HS-5 (cell line): ENCODE data around the gene COL18A1.
"Not testable (repeated sequence)": the region's sequence is repeated elsewhere in the genome, so short reads cannot be mapped to it uniquely, and the experiment has no call there.

Experiments
- DNase-seq: peaks from one replicate; pipeline ENCODE4 v3.0.0-alpha.2; 2012; ENCODE audit warnings: low read depth

COL18A1 gene

DNA sequence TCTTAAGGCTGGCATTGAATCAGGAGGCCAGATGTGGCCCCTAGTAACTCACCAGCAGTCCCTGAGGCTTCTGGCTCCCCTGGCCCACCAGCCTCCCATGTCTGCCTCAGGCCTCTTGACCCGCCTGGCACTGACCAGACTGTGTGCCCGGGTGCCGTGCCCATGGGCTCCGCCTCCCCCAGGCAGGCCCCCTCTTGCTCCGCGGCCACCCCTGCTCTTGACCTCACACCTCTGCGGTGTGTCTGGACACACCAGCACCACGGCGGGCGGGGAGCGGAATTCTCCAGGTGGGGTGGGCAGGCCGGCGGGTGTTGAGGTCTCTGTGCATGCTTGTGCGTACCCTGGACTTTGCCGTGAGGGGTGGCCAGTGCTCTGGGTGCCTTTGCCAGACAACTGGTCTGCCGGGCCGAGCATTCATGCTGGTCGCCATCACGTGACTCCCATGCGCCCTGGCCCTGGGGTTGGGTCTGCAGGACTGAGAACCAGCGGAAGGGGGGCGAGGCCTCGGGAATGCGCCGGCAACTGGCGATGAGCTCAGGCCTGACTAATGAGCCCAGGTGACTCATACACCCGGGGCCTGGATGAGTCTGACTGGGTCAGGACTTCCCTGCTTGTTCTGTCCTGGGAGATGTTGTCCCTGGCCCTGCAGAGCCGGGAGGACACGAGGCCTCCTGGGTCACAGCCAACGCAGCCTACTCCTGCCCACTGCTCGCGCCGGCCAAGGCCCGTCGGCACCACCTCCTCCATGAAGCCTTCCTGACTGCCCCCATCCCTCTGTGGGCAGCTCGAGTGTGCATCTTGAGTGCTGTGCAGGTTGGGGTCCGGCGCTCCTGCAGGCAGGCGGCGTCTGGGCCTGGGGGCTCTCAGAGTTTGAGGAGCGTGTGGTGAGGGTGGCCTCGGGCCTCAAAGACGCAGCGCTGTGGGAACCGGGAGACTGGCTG is 22.6 kb downstream of the COL18A1 start:
- DNase-seq: peak; percentile 79

DNA sequence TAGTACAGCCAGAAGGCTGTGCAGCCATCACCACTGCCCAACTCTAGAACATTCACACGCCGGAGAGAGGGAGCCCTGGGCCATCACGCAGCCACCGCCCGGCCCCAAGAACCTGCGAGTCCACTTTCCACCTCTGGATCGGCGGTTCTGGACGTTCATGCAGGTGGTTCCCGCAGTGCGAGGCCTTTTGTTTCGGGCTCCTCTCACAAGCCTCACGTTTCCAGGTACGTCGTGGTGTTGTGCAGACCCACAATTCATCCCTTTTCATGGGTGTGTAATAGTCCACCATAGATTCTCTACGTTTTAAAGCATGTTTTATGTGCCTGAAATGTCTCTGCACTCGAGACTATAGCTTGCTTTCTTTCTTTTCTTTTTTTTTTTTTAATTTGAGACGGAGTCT is 23.6 kb downstream of the COL18A1 start:
- DNase-seq: no peak

DNA sequence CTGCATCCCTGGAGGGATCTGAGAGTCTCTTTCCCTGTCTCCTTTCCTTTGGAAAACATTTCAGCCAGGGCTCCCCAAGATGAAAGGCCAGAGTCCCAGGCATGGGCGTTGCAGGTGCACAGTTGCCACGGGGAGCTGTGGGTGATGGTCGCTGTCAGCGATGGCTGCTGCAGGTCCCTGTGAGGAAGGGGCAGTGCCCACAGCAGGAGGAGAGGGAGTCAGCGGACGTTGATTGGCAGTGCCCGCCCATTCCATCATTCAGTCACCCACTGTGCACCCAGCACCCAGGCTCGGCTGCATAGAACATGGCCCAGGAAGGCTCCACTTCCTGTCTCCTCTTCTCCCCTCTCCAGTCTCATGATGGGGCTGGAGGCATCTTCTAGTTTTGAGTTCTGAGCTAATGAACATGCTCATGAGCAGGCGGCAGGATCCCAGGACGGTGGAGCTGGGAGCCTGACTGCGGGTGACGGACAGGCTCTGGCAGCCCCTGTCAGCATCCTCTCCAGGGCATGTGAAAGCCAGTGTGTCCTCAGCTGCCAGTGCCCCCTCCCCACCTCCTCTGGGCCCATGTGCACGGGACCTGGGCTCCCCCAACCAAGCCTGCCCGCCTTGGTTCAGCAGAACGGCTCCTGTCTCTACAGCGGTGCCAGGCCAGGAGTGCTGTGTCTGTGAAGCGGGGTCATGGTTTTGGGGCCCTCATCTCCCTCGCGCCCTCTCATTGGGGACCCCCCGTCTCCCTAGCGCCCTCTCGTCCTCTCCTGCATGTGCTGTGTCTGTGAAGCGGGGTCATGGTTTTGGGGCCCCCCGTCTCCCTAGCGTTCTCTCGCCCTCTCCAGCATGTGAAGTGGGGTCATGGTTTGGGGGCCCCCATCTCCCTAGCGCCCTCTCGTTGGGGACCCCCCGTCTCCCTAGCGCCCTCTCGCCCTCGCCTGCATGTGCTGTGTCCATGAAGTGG is 24.5 kb downstream of the COL18A1 start:
- no peak for DNase-seq

DNA sequence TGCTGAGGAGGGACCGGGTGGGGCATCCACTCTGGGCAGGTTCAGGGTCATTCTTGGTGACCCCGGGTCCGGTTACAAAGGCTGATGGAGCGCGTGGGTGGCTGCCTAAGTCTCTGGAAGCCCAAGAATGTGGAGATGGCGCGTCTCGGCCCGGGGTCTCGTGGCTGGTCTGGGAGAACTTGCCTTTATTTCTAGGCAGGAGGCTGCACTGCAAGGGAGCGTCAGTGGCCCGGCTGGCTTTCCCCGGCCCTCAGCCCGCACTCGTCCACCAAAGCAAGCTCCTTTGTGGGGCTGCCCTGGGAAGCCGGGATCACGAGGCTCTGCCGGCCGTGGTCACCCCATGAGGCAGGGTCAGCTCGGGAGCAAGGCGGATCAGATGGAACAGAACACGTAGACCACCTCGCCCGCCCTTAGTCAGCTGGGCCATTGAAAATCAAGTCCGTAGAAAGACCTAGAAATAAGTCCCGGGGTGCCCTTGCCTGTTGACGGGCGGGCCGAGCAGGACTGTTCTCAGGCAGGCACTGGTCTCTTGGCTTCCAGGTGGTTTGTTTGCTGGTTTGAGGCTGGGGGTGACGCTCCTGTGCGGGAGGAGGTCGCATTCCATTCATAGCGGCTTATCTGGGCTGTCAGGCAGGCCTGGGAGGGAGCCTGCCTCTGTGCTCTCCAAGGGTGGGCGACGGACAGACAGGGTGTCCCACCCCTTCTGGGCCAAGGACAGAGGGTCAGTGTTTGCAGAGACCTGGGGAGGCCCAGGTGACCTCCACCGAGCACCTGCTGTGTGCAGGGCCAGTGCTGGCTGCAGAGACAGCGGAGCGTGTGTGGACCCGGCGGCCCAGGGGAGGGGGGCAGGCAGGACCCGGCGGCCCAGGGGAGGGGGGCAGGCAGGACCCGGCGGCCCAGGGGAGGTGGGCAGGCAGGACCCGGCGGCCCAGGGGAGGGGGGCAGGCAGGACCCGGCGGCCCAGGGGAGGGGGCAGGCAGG is 25.8 kb downstream of the COL18A1 start:
- DNase-seq: no peak

DNA sequence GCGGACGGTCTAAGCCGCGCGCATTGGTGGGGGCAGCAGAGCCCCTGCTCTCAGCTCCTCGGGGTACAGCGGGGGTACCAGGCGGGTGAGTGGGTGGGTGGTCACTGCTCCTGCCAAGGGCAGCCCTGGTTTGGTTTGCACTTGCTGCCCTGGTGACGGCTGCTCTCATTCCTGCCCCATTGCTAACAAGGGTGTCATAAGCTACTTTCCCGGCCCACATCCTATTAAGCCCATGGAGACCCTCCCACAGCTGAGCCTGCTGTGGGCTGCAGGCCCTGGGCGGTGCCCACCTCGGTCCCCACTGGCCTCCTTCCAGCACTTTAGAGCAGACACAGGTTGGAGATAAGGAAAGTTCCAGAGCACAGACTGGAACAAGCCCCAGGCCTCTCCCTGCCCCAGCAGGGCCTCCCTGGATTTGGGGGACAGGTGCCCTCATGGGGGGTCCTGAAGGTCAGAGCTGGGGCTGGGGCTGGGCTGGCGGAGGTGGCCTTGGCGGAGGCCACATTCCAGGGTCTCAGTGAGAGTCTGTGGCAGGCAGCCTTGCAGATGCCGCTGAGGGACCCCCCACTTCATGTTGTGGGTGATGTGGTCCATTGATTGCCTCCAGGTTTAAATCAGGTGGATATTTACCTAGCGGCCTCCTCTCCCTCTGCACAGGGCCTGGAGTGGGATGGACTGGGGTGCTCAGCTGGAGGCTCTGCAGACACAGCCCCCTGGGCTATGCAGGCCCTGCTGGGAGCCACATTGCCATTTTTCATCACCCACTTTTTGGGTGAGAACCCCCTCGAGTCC is 27.0 kb downstream of the COL18A1 start:
- no peak for DNase-seq

DNA sequence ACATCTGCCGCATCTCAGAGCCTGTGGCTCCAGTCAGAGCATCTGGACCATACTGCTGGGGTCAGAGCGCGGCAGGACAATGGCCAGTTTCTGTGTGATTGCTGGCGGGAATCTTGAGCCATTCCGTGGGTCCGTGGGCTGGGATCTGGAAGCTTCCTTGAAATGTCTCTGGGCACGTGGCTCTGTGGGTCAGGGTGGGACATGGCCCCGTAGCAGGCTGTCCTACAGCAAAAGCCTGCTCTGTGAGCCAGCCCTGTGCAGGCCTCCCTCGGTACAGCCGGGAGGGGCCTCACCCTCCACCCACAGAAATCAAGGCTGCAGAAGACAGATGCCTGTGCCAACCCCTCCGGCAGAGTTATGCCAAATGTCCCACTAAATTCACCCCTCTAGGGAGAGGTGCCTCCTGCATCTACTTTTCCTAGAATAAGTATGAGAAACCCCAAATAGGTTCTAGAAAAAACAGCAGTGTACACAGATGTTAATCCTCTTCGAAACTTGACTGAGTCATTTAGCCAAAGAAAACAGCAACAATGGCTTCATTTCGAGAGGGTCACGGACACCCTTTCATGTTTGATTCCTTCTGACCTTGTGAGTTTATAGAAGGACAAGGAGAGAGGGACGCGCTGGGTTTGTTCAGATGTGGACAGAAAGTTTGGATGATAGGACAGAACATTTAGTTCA is 27.8 kb downstream of the COL18A1 start:
- no peak for DNase-seq

DNA sequence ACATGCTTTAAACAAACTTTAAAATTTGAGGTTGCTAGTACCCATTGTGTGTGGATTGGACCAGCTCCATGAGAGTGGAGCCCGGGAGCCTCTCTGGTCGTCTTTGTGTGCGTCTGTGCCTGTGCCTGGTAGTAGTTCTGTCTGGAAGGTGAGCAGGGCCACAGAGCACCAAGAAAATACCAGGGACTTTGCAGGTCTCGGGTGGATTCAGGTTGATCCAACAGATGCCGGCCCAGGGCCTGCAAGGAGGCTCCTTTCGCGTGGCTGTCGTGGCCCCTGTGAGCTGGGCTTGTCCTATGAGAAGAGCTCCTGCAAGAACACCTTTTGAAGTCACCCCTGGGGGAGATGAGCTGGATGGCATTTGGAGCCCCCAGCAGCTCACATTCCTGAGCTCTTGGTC is 28.3 kb downstream of the COL18A1 start:
- DNase-seq: no peak

DNA sequence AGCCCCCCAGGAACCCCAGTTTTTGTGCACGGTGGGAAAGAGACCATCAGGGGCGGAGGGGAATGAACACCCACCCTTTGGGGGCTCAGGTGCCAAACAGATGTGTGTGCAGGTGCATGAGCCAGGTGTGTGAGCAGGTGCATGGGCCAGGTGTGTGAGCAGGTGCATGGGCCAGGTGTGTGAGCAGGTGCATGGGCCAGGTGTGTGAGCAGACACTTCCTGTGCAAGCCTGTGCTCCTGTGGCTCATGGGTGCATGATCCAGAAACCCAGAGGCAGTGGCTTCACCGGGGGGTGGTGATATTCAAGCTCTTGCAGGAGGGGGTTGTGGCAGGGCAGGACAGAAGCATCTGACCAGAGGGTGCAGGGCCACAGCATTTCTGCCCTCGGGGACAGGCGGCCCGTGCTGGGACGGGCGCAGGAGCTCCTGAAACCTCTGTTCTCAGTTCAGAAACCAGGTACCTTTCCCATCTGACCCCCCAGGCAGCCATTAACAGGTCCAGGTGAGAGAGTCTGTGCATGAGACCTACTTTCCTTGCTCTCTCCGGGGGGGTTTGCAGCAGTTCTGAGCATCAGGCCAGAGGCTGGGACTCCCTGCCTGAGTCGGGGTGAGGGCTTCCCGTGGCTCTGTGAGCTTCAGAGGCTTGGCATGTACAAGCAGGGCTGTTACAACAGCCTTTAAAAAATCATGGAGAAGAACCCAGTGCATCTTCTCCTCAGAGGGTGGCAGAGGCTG is 29.1 kb downstream of the COL18A1 start:
- no peak for DNase-seq

DNA sequence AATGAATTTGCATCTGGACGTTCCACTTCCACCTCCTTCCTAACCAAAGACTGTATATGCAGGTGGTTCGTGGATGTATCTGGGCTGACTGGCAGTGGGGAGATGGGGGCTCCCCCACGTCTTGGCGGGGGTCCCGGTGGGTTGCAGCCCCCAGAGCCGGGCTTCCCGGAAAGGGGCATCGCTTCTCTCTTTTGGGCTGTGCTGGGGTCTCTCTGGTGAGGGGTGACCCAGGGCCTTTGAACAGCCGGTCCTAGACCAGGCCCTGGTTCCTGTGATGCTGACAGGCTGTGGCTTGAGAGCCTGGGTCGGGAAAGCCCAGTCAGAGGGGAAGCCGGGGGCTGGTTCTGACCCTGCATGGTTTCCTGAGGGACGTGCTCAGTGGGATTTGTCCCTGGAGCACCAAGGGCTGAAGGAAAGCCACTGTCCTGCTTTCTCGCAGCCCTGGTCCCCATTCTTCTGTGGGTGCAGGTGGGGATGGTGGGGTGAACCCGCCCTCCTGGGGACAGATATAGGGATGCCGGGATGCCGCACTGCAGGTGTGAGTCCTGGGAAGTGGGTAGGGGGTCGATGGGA is 29.8 kb downstream of the COL18A1 start:
- DNase-seq: no peak

DNA sequence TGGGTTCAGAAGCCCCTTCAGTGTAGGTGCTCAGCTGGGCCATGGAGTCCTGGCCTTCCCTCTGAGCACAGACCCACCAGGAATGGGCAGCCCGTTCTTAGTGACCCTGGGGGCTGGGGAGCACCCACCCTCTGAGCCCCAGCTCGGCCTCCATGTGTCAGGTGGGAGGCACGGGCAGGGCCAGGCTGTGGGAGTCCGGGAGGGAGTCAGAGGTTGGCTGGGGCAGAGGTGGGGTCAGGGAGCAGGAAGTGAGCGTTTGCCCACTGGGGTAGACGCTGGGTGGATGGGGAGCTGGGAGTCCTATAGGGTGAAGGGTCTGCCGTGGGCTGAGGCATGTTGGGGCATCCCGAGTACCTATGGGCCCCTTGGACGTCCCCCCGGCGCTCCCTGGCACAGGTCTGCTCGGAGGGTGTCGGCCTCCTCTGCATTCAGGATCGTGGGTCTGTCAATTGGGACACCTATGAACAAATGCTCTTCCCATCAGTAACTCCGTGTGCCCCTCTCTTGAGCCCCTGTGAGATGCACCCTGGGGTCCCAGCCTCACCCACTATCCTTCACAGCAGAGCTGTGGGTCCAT is 30.5 kb downstream of the COL18A1 start:
- no peak for DNase-seq

DNA sequence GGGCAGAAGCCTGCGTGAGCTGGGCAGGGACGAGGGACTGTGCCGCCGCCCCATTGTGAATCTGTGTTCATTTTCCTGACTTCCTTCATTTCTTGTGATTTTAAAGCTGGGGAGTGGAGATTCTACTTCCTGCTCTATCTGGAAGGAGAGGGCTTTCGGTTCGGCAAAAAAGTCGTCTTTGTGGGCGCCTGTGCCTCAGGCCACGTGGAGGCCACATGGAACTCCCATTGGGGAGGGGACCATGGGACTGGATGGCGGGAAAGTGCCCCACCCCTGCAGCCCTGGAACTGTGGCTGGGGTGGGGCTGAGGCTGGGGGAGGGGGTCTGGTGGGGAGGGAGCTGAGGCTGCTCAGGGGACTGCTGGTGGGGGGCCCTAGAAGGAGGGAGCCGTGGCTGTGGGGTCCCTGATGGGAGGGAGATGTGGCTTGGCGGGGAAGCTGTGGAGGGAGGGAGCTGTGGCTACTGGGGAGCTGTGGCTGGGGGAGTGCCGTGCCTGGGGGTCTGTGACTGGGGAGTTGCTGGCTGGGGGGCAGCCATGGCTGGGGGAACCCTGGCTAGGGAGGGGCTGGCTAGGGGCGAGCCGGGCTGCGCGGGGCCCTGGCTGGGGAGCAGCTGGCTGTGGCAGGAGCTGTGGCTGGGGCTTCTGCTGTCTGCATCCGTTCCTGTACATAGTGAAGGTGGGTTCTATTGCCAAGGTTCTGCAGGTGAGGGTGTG is 31.5 kb downstream of the COL18A1 start:
- DNase-seq: no peak

DNA sequence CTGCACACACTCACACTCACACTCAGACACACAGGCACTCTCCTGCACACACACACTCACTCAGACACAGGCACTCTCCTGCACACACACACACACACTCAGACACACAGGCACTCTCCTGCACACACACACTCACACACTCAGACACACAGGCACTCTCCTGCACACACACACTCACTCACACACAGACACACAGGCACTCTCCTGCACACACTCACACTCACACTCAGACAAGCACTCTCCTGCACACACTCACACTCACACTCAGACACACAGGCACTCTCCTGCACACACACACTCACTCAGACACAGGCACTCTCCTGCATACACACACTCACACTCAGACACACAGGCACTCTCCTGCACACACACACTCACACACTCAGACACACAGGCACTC is 32.9 kb downstream of the COL18A1 start:
- DNase-seq: not testable (repeated sequence)

DNA sequence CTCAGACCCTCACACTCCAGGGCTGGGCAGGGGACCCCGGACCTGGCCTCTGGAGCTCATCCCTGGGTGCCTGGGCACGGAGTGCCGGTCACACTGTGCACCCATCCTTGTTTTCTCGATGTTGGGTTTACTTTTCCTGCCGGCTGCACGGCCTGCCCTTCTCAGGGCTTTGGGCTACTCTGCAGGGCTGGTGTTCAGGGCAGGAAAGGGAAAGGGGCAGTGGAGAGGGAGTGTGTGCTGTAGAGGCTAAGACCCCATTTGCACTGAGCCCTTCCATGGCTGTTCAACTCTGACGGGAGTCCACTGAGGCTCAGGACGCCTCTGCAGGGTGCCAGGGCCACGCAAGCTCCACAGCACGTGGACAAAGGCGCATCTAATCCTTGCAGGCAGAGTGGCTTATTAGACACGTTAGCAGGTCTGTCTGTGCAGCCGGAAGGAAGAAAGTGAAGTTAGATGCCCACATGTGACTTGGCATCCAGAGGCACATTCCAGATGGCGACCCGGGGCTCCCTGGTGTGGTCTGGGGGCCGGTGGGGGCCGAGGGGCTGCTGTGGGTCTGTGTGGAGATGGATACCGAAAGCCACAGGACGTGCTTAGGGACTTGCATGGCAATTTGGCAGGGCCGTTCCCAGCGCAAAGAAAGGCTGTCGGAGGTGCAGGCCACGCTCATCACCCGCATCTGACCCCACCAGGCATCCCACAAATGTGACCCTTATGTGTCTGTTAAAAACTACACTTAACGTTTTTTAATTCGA is 33.6 kb downstream of the COL18A1 start:
- no peak for DNase-seq

DNA sequence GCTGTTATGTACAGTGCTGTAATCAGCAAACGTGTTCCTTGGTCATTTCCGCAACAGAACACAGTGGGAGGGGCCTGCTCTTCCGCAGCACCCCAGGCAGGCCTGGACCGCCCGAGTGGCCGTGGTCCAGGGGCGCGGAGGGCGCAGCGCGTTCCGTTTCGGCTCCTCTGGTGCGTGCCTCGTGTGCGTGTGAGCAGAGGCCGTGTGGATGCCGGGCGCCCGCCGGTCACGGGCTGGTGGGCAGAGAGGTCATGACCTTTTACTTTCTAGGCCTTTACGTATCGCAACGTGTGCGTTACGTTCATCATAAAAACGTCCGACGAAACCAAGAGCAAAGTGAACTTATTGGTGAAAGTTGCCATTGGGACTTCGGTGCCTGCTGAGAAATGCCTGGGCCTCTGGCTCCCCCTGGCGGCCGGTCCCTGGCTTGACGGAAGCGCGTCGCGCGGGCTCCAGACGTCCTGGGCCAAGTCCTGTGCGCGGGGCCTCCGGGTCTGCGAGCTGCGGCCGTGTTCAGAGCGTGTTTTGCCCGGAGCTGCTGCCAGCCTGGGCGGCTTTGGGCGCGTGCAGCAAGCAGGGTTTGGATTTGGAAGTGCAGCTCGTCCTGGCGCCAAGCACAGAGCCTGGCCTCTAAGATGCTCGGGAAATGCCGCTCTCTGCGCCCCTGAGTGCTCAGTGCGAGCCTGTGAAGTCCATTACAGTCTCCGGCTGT is 34.4 kb downstream of the COL18A1 start:
- DNase-seq: peak; percentile 50

DNA sequence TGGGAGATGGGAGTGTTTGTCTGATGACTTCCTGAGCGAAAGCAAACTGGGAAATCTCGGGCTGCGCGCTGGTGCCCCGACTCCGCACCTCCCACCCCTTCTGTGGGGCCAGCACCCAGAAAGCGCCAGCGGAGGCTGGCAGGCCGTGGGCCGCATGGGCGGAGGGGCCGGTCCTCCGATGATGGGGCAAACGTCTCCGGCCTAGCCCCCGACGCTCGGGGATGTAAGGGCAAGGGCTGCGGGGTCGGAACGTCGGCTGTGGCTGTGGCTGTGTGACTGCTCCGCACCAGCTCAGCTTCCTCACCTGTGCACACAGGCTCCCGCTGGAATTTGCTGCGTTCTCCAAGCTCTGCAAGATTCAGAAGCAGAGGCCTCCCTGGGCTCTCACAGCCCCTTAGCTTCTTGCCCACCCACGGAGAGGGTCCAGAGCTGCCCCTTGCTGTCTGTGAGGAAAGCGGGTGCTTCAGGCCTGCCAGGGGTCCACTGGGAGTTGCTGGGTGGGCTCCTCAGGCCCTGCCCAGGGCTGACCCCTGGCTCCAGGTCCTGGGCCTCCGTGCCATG is 35.0 kb downstream of the COL18A1 start:
- no peak for DNase-seq

DNA sequence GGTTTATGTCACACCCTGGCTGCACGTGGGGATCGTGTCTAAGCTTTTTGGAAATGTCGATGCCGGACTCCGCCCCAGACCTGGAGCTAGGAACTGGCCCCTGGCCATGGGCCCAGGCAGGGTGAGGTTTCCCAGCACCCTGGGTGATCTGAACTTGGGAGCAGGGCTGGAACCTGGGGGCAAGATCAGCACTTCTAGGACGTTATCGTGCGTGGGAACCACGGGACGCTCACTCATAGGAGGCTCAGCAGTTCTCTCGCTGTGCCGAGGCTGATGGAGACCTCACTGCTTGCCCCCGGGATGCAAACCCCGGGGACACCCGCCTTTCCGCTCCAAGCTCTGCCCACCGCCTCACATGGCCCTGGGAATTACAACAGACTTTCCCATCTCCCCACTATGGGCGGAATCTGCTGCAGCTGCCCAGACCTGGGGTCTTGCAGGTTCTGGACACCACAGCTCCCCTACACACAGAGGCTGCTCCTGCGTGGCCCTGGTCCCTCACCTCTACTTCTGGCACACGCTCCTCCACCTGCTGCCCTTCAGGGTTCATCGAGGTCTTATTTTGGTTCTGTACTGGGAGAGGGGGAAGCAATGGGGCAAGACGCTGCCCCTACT is 35.9 kb downstream of the COL18A1 start:
- no peak for DNase-seq
